ENCODE data around the gene FAM169A. TPM values are rescaled to one million over a fixed set of nuclear protein-coding genes. Genes with fewer than 3 reads are reported as not detected.

Gene FAM169A
- total and polyA plus RNA-seq, 10 of the 15 experiments (the other 5 are each of a cell fraction or from before 2014, with no cell fraction given), result 0.37 to 15.4 (median 4.7) TPM

- no peak for DNase-seq (ENCODE audit: low read depth, low spot score)
- Histone ChIP-seq H3K4me2 (ENCODE audit: control insufficient read depth, insufficient read depth) (no peak overlapping the region), H3K27ac (ENCODE audit: control insufficient read depth, insufficient read depth) (no peak overlapping the region), H3K27me3 (replicated peaks in 1 of 2; ENCODE audit: control insufficient read depth in 2 of 2, insufficient read depth in 2 of 2, low read length in 1 of 2) (no peaks in the 10 kb centered on the region; a peak in 1 of 4 replicates), H3K9me3 (replicated peaks; ENCODE audit: control insufficient read depth, insufficient read depth, low read length) (no peaks in the 10 kb centered on the region), H3K79me2 (ENCODE audit: control insufficient read depth, insufficient read depth, low read length) (no peaks in the 10 kb centered on the region), H4K20me1 (ENCODE audit: control insufficient read depth, insufficient read depth) (no peaks in the 10 kb centered on the region), H3K36me3 (ENCODE audit: control insufficient read depth in 2 of 2, insufficient read depth in 2 of 2, low read length in 1 of 2) (no peaks in the 10 kb centered on the region), H3K9ac (ENCODE audit: control insufficient read depth, insufficient read depth, low read length) (no peak overlapping the region), H3K4me3 (no peak overlapping the region), H3K4me1 (ENCODE audit: control insufficient read depth, insufficient read depth, low read length) (no peaks in the 10 kb centered on the region), H2AFZ (ENCODE audit: control insufficient read depth, low read depth, low read length) (no peak overlapping the region)
- POLR2A ChIA-PET, result no interaction called here
- in situ Hi-C loops (cut with MboI) (loop anchor here (5.0 kb wide), 1 partner anchor 233 kb away; no protein-coding TSS in a partner anchor), intact Hi-C loops (cut with micrococcal nuclease; ENCODE audit: unreplicated experiment) (loop anchor here (5.0 kb wide), 1 partner anchor 148 kb away; the partner anchor contains the start of genes GFM2 and NSA2)
- WGBS (ENCODE audit: insufficient coverage, insufficient replicate concordance, low lambda C conversion rate, missing lambda C conversion rate), result 0% methylated on average over 1 of the region's 1 CpG
- no peak for FAIRE-seq
- no TSS peak for BruUV-seq (replicated peaks)
- RAD21 ChIA-PET (ENCODE audit: unreplicated experiment), result no interaction called here
- SMC1A ChIA-PET (ENCODE audit: uncharacterized antibody, unreplicated experiment), result no interaction called here
- no peak for ATAC-seq
- CTCF ChIA-PET, result interaction anchor here (1.4 kb wide), 1 partner anchor 10 kb away, joined by 5 read pairs; no protein-coding TSS in a partner anchor
- TF ChIP-seq USF2 (IDR thresholded peaks at IDR 0.05; ENCODE audit: borderline replicate concordance, low read depth, low read length) (no peak), ASH2L (IDR thresholded peaks at IDR 0.05; ENCODE audit: borderline replicate concordance, low read depth) (no peak), CUX1 (IDR thresholded peaks at IDR 0.05; ENCODE audit: insufficient replicate concordance, low read depth, low read length) (no peak), MYC (IDR thresholded peaks at IDR 0.05; ENCODE audit: insufficient read depth, insufficient read length, insufficient replicate concordance, low read length, severe bottlenecking) (no peak), ZBED1 (IDR thresholded peaks at IDR 0.05; ENCODE audit: borderline replicate concordance) (no peak), HSF1 (IDR thresholded peaks at IDR 0.05; ENCODE audit: low read depth, low read length) (no peak), RAD51 (IDR thresholded peaks at IDR 0.05) (no peak), CHD1 (IDR thresholded peaks at IDR 0.05; ENCODE audit: low read depth, low read length) (no peak), JUNB (IDR thresholded peaks at IDR 0.05) (no peak), NFYA (IDR thresholded peaks at IDR 0.05; ENCODE audit: borderline replicate concordance, low read depth, low read length) (no peak), EGR1 (IDR thresholded peaks at IDR 0.05; ENCODE audit: borderline replicate concordance in 1 of 2, low read depth in 2 of 2, low read length in 2 of 2) (no peak)
- TF ChIP-seq, protein P1, sequence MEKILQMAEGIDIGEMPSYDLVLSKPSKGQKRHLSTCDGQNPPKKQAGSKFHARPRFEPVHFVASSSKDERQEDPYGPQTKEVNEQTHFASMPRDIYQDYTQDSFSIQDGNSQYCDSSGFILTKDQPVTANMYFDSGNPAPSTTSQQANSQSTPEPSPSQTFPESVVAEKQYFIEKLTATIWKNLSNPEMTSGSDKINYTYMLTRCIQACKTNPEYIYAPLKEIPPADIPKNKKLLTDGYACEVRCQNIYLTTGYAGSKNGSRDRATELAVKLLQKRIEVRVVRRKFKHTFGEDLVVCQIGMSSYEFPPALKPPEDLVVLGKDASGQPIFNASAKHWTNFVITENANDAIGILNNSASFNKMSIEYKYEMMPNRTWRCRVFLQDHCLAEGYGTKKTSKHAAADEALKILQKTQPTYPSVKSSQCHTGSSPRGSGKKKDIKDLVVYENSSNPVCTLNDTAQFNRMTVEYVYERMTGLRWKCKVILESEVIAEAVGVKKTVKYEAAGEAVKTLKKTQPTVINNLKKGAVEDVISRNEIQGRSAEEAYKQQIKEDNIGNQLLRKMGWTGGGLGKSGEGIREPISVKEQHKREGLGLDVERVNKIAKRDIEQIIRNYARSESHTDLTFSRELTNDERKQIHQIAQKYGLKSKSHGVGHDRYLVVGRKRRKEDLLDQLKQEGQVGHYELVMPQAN (conservative IDR thresholded peaks at IDR 0.05), result no peak
- TF ChIP-seq, protein P2, sequence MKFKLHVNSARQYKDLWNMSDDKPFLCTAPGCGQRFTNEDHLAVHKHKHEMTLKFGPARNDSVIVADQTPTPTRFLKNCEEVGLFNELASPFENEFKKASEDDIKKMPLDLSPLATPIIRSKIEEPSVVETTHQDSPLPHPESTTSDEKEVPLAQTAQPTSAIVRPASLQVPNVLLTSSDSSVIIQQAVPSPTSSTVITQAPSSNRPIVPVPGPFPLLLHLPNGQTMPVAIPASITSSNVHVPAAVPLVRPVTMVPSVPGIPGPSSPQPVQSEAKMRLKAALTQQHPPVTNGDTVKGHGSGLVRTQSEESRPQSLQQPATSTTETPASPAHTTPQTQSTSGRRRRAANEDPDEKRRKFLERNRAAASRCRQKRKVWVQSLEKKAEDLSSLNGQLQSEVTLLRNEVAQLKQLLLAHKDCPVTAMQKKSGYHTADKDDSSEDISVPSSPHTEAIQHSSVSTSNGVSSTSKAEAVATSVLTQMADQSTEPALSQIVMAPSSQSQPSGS (IDR thresholded peaks at IDR 0.05; ENCODE audit: low read length), result no peak
These were observed 49.3 kb upstream of the FAM169A start for GRCh38 chr5:74915488-74915887.
